ENCODE results near the gene CASR.

DNA sequence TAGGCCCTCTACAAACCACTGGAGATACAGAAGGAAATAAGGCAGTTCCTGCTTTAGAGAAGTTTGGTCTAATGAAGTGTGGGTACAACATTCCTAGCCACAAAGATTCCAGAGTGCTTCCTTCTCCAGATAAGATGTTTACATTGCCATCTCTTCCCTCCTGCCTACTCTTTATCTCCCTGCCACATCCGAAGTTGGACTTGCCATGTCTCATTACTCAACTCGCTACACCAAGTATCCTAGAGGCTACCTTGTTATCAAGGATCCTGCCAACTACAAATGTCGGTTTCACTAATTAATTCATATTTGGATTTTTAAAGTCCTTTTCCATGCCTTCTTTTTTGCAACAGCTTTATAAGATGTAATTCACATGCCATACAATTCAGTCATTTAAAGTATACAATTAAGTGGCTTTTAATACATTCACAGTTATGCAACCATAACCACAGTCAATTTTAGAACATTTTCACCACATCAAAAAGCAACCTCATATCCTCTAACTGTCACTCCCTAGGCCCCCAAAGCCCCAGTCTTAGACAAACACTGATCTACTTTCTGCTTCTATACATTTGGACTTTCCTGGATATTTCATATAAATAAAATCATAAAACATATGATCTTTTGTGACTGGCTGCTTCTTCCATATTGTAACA, 87.9 kb downstream of the CASR start:
- TF ChIP-seq GATA2 (IDR thresholded peaks at IDR 0.05; ENCODE audit: low read depth, low read length) (no peak), GATA3 (IDR thresholded peaks at IDR 0.05; ENCODE audit: low read depth, low read length) (no peak)

Data from SH-SY5Y (cell line).